BJ (cell line): Measurements from ENCODE around the gene MTOR. TPM values are rescaled to one million over a fixed set of nuclear protein-coding genes. Genes with fewer than 3 reads are reported as not detected.
A peak's percentile ranks its signal among the peaks of the same experiment; 100 is the strongest.

Source experiments
- CTCF ChIA-PET: fragments of 350-600 bp; formaldehyde crosslinking; extraction: SDS; loops from one replicate; lab custom pipeline; 2021; ENCODE audit warnings: antibody characterized with exemption, inconsistent platforms; lab: Yijun Ruan, JAX
- POLR2A ChIA-PET: fragments of 300-600 bp; sonication (Branson Sonifier 250); formaldehyde crosslinking; extraction: SDS; loops from one replicate; lab custom pipeline; 2021; ENCODE audit warnings: antibody characterized with exemption; lab: Charles Lee
- DNase-seq: peaks from one replicate; pipeline ENCODE4 v3.0.0-alpha.2; 2011; ENCODE audit warnings: low read depth
- H3K27me3 ChIP-seq: 2 replicates; pipeline ENCODE4 v1.6.0; 2011; ENCODE audit warnings: low read length; ENCODE audit not compliant: control insufficient read depth, insufficient read depth
- H3K36me3 ChIP-seq: 2 replicates; pipeline ENCODE4 v1.5.1; 2011; ENCODE audit warnings: low read length; ENCODE audit not compliant: control insufficient read depth, insufficient read depth
- H3K4me3 ChIP-seq: 2 replicates; pipeline ENCODE4 v1.5.1; 2011; ENCODE audit warnings: low read depth, mild to moderate bottlenecking, control low read depth, low read length
- polyA plus RNA-seq: library from polyadenylated mRNA; depleted of rRNA; stranded (reverse); fragments of >200 nt; gene quantifications from 2 replicates; pipeline ENCODE4 v1.2.3, GENCODE V29; 2011
- TF ChIP-seq, protein P1 (sequence below): IDR thresholded peaks from 2 replicates; pipeline ENCODE4 v1.5.1; 2011; ENCODE audit warnings: low read depth, mild to moderate bottlenecking, control low read depth, inconsistent platforms, low read length, moderate library complexity; ENCODE audit not compliant: insufficient read depth

MTOR gene
- polyA plus RNA-seq, 1 experiment = 31.6 TPM

DNA sequence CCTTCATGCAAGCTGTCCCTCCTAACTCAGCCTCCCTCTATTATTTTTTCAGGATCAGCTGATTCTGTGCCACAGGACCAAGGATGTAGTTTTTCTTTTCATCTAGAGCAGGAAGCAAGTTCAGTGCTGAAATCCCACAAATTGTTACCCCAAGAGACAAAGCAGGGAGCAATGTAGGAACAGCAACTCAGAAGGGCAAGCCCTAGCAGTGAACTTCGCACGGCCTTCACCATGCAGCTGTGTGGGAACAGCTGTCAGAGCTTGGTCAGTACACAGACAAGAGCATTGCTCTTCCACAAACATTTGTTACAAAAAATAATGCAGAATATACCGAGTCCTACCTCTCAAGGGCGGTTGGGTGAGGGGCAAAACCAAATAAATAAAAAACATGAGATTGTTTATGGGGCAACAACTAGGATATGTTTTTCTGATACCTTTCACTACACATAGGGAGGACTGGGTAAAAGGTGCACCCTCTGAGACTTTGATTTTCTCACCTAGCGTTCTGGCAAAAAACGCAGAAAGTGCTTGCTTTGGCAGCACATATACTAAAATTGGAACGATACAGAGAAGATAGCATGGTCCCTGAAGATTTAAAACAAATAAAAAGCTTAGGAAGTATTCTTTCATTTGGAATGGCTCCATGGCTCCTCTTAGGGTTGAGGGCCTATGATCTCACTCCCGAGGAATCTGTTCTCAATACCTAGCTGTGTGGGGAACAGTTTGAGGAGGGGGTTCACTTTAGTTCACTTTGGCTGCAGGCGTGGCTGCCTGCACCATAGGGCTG, 110.3 kb downstream of the MTOR start:
- ChIA-PET CTCF (no interaction called here), POLR2A (no interaction called here)
- DNase-seq = no peak
- no peak overlapping the region for H3K4me3 ChIP-seq
- H3K27me3 ChIP-seq = no peaks in the 10 kb centered on the region
- H3K36me3 ChIP-seq = peaks cover 2% of the 10 kb centered on the region
- TF ChIP-seq, protein P1, sequence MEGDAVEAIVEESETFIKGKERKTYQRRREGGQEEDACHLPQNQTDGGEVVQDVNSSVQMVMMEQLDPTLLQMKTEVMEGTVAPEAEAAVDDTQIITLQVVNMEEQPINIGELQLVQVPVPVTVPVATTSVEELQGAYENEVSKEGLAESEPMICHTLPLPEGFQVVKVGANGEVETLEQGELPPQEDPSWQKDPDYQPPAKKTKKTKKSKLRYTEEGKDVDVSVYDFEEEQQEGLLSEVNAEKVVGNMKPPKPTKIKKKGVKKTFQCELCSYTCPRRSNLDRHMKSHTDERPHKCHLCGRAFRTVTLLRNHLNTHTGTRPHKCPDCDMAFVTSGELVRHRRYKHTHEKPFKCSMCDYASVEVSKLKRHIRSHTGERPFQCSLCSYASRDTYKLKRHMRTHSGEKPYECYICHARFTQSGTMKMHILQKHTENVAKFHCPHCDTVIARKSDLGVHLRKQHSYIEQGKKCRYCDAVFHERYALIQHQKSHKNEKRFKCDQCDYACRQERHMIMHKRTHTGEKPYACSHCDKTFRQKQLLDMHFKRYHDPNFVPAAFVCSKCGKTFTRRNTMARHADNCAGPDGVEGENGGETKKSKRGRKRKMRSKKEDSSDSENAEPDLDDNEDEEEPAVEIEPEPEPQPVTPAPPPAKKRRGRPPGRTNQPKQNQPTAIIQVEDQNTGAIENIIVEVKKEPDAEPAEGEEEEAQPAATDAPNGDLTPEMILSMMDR = no peak

DNA sequence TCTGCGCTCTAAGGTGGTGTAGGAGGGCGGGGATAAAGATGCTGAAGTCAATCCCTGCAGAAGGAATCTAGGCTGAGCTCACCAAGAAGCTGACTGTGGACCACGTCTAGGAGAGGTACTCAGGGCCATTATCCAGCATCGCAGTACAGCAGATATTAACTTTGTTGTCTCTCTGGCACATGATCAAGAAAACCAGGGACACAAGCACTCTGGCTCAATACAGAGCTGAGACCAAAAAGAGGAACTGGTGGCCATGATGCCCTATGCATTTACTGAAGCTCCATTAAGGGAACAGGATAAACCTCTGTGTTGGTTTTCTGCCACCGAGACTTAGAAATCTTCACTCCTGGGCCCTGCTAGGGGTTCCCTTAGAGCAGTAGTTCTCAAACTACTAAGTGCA, 111.2 kb downstream of the MTOR start:
- ChIA-PET POLR2A (no interaction called here), CTCF (interaction anchor here (0.6 kb wide), 1 partner anchor 172 kb away, joined by 3 read pairs; no protein-coding TSS in a partner anchor)
- no peak for DNase-seq
- H3K36me3 ChIP-seq = peaks cover 5% of the 10 kb centered on the region
- H3K27me3 ChIP-seq = no peaks in the 10 kb centered on the region
- H3K4me3 ChIP-seq = no peak overlapping the region
- TF ChIP-seq, protein P1 = no peak

DNA sequence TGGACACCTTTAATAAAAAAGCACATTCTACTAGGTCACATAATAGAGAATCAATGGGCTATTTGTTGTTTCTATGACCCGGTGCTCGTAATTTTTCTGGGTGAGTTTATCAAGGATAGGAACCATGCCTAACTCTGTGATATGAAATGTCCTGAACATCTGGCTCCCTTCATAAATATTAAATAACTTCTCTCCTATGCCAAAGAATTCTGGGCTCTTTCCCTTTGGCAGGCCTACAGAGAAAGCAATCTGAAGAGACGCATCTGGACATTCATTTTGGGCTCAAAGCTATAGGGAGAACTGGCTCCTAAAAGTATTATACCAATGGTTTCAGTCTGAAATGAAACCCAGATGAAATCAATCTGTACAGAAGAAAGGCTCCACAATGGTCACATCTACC, 112.0 kb downstream of the MTOR start:
- TF ChIP-seq, protein P1 = no peak
- Histone ChIP-seq H3K27me3 (no peaks in the 10 kb centered on the region), H3K4me3 (no peak overlapping the region), H3K36me3 (peaks cover 6% of the 10 kb centered on the region)
- ChIA-PET POLR2A (no interaction called here), CTCF (no interaction called here)
- DNase-seq = no peak

DNA sequence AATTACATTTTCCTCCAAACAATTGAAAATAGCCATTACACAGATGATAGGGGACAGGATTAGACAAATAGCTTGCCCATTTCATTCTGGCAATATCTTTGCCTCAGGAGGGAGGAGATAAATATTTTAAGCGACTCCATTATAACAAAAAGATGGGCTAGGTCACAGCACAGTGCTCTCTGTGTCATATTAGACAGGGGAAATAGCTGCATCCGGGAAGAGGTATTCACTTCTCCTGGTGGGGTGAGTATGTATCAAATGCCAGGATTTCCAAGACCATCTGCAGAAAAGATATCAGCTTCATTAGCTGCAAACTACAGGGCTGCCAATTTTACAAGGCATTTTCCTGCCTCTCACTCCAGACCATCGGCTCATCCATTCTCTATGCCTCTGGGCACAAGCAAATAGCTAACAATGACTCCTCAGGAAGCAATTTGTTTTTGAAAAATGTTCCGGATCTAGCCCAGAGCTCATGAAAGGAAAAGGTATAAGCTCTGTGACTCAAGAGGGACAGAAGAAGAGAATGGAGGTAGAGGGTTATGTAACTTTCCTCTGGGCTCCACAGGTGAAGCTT, 115.1 kb downstream of the MTOR start:
- H3K4me3 ChIP-seq = no peak overlapping the region
- TF ChIP-seq, protein P1 = no peak
- no peaks in the 10 kb centered on the region for H3K27me3 ChIP-seq
- ChIA-PET CTCF (interaction anchor here (1.3 to 2.8 kb wide), 3 partner anchors 10 to 109 kb away, joined by 3 to 15 read pairs (median 4); no protein-coding TSS in a partner anchor), POLR2A (interaction anchor here (0.8 kb wide), 1 partner anchor 11 kb away, joined by 5 read pairs; no protein-coding TSS in a partner anchor)
- DNase-seq = peak; percentile 37
- peaks cover 9% of the 10 kb centered on the region for H3K36me3 ChIP-seq

DNA sequence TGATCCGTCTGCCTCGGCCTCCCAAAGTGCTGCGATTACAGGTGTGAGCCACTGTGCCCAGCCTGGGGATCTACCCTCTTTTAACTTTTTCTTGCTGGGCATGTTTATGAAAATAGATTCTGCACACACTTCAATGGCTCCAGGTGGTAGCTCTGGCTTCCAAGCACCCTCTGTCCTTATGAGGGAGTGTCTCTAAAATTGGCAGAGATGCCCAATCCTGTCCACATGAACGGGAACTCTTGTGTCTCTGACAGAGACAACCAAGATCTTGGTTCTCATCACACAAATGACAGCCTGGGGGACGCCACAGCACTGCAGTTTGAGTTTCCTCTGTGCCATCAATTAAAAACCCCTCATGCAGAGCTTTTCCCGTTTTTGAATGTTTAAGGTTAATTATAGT, 116.6 kb downstream of the MTOR start:
- CTCF ChIA-PET = interaction anchor here (1.1 to 2.8 kb wide), 2 partner anchors 9 to 11 kb away, joined by 3 to 15 read pairs; no protein-coding TSS in a partner anchor
- DNase-seq = no peak
- POLR2A ChIA-PET = no interaction called here
- Histone ChIP-seq H3K36me3 (peaks cover 9% of the 10 kb centered on the region), H3K27me3 (no peaks in the 10 kb centered on the region), H3K4me3 (no peak overlapping the region)
- TF ChIP-seq, protein P1 = no peak
